LNCAP (cell line): ENCODE data around the gene LEP.

Source experiments
- TF ChIP-seq, protein P1 (sequence below): fragments of 450-650 bp; IDR thresholded peaks from 2 replicates; pipeline ENCODE4 v1.5.1; 2017; ENCODE audit warnings: mild to moderate bottlenecking

Gene LEP

DNA sequence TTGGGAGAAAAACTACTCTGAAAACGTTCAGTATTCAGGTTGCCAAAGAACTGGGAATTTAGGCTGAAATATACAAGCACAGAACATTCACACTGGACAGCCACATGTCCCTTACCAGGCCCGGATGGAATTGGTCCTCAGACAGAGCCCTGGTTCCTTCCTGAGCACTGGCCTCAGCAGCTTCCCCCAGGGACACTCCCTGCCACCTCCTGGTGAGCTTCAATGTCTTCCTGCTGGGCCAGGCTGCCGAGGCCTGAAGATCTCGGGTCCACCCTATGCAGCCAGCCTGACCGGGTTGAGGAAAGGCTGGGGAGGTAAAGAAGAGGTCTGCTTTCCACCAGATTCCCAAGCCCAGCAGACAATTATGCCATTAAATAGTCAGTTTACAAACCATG is 24.8 kb downstream of the LEP start:
- TF ChIP-seq, protein P1, sequence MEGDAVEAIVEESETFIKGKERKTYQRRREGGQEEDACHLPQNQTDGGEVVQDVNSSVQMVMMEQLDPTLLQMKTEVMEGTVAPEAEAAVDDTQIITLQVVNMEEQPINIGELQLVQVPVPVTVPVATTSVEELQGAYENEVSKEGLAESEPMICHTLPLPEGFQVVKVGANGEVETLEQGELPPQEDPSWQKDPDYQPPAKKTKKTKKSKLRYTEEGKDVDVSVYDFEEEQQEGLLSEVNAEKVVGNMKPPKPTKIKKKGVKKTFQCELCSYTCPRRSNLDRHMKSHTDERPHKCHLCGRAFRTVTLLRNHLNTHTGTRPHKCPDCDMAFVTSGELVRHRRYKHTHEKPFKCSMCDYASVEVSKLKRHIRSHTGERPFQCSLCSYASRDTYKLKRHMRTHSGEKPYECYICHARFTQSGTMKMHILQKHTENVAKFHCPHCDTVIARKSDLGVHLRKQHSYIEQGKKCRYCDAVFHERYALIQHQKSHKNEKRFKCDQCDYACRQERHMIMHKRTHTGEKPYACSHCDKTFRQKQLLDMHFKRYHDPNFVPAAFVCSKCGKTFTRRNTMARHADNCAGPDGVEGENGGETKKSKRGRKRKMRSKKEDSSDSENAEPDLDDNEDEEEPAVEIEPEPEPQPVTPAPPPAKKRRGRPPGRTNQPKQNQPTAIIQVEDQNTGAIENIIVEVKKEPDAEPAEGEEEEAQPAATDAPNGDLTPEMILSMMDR = no peak

GRCh38 chr7:128266529-128266882 is 25.4 kb downstream of the LEP start:
- TF ChIP-seq, protein P1 = no peak

GRCh38 chr7:128266883-128267594 is 26.0 kb downstream of the LEP start:
- TF ChIP-seq, protein P1 = no peak

- TF ChIP-seq, protein P1 = no peak
Measured at GRCh38 chr7:128267595-128267924, 26.5 kb downstream of the LEP start.

DNA sequence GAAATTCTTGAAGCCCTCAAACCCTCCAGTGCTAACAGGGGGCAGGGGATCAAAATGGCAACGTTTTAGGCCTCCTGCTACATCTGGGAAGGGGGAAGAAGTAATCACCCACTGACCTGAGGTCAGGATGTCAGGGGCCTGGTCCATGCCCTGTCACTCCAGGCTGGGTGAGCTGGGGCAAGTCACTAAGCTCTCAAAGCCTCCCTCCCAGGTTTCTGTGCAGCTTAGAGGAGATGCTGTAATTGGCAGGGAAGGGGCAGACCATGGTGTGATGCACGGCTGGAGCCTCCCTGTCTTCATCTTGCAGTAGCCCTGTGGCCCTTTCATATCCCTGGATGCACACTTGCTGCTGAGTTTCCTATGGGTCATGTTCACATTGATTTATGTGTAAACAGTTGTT is 27.2 kb downstream of the LEP start:
- TF ChIP-seq, protein P1 = no peak

- TF ChIP-seq, protein P1 = no peak
Measured at GRCh38 chr7:128270826-128271272, 29.8 kb downstream of the LEP start.

DNA sequence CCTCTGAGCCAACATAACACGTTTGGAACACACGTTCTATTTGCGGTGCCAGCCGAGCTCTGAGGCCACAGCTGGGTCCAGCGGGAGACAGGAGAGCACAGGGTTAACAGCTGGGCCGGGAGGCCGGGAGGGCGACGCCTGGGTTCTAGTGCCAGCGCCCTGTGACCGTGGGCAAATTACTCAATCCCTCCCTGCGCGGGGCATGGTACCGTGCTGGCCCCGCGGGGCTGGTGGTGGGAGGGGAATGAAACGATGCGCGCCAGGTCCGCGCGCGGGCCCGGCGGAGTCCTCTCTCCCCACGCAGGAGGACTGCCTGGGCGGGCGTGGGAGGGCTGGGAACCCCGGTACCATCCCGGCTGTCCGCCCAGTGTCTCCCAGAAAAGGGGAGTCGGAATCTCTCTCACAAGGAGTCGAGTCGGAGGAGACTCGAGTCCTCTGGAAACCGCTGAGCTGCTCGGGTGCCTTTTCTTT is 30.4 kb downstream of the LEP start:
- TF ChIP-seq, protein P1 = no peak
